Sigmoid colon (tissue), 7 donors: Measurements from ENCODE around the gene FAM3D. TPM values are rescaled to one million over a fixed set of nuclear protein-coding genes. Genes with fewer than 3 reads are reported as not detected.

Source experiments
- DNase-seq: peaks from one replicate; pipeline ENCODE4 v3.0.0-alpha.2; 2019
- H3K27ac ChIP-seq, 4 donors: fragments of 200-600 bp; sonication (generic); one replicate each; pipeline ENCODE4 v1.5.1; 2016 to 2019; ENCODE audit warnings: mild to moderate bottlenecking in 1 of 4
- H3K27me3 ChIP-seq, 3 donors: fragments of 200-600 bp; sonication (generic); one replicate each; pipeline ENCODE4 v1.5.1; 2019; ENCODE audit warnings: mild to moderate bottlenecking in 1 of 3
- H3K36me3 ChIP-seq, 4 donors: fragments of 200-600 bp; sonication (generic); one replicate each; pipeline ENCODE4 v1.5.1; 2016 to 2019
- H3K4me1 ChIP-seq, 4 donors: fragments of 200-600 bp; sonication (generic); one replicate each; pipeline ENCODE4 v1.5.1; 2017 to 2019
- H3K4me3 ChIP-seq, 4 donors: fragments of 200-600 bp; sonication (generic); one replicate each; pipeline ENCODE4 v1.5.1; 2017 to 2019; ENCODE audit warnings: mild to moderate bottlenecking in 2 of 4, moderate library complexity in 1 of 4
- H3K9me3 ChIP-seq, 4 donors: fragments of 200-600 bp in 3 of 4; sonication (generic) in 3 of 4; one replicate each; pipeline versions ENCODE4 v1.5.1 to v1.6.1; 2013 to 2019
- EP300 ChIP-seq, 4 donors: sonication (generic); formaldehyde crosslinking; IDR thresholded peaks; one replicate each; pipeline ENCODE4 v1.6.1; 2017; ENCODE audit warnings: antibody characterized with exemption in 4 of 4
- POLR2A ChIP-seq, 2 donors: fragments of 450-650 bp; IDR thresholded peaks; one replicate each; pipeline ENCODE4 v1.6.1; 2016; ENCODE audit warnings: antibody characterized with exemption in 2 of 2, mild to moderate bottlenecking in 2 of 2, moderate library complexity in 2 of 2
- POLR2AphosphoS5 ChIP-seq, 4 donors: sonication (generic); formaldehyde crosslinking; IDR thresholded peaks; one replicate each; pipeline ENCODE4 v1.6.1; 2017; ENCODE audit warnings: antibody characterized with exemption in 4 of 4
- WGBS, 2 donors: extraction: QIAGEN DNeasy Blood & Tissue Kit; methylation state at CpG; one replicate each; pipeline ENCODE4 v1.1.7; 2013; 5-methylcytosine and 5-hydroxymethylcytosine counted together
- intact Hi-C: fragments of 100-400 bp; cut with DNase I; formaldehyde crosslinking; loops from one replicate; pipeline ENCODE4 v1.15.1; 2023
- polyA plus RNA-seq, 3 donors: library from polyadenylated mRNA; stranded (reverse); fragments of 200-250 nt; gene quantifications; one replicate each; pipeline ENCODE4 v1.2.3, GENCODE V29; 2013
- total RNA-seq, 4 donors: library from RNA; depleted of rRNA; stranded (reverse); fragments of >200 nt; gene quantifications; one replicate each; pipeline ENCODE4 v1.1.0, GENCODE V29; 2016
- TF ChIP-seq, protein P1 (sequence below), 4 experiments: fragments of 450-650 bp in 3 of 4; fragments of 200-600 bp in 1 of 4; IDR thresholded peaks; one replicate each; pipeline ENCODE4 v1.5.1; 2016 to 2019; ENCODE audit warnings: antibody characterized with exemption in 4 of 4, mild to moderate bottlenecking in 3 of 4, moderate library complexity in 2 of 4
- donor health status: healthy with polysubstance abuse.
- donor health status: Bipolar disorder and iron deficiency.
- donor health status: healthy.

FAM3D gene
- total and polyA plus RNA-seq, 7 donors: 0.36 to 477 (median 215) TPM; not detected in 2

DNA sequence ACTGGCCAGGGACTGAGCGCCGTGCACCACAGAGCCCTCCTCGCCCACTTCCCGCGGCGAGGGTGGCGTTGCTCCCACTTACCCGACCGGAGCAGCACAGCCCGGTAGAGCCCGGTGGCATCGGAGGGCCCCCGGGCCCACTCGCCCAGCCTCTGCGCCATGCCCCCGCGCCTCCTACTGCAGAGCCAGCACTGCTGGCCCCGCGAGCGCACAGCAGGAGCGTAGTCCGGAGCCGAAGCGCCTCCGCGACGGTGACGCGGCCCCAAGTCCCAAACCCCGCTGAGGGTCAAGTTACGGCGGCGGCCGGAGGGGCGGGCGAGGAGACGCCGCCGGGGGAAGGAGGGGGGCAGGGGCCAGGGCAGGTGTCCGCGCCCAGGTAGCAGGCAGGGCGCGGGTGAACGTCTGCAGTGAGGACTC lies 79.8 kb downstream of the FAM3D start:
- no peak for DNase-seq
- peaks cover 5 to 26% (median 12%) of the 10 kb centered on the region in 3 donors for H3K27me3 ChIP-seq
- WGBS, 2 donors: 10 to 11% methylated on average over 44 of the region's 44 CpGs
- intact Hi-C loops: no loop called here
- no peak for TF ChIP-seq POLR2A (IDR thresholded peaks at IDR 0.05)
- TF ChIP-seq, protein P1, sequence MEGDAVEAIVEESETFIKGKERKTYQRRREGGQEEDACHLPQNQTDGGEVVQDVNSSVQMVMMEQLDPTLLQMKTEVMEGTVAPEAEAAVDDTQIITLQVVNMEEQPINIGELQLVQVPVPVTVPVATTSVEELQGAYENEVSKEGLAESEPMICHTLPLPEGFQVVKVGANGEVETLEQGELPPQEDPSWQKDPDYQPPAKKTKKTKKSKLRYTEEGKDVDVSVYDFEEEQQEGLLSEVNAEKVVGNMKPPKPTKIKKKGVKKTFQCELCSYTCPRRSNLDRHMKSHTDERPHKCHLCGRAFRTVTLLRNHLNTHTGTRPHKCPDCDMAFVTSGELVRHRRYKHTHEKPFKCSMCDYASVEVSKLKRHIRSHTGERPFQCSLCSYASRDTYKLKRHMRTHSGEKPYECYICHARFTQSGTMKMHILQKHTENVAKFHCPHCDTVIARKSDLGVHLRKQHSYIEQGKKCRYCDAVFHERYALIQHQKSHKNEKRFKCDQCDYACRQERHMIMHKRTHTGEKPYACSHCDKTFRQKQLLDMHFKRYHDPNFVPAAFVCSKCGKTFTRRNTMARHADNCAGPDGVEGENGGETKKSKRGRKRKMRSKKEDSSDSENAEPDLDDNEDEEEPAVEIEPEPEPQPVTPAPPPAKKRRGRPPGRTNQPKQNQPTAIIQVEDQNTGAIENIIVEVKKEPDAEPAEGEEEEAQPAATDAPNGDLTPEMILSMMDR (IDR thresholded peaks at IDR 0.05): no peak
- no peak for TF ChIP-seq EP300 (IDR thresholded peaks at IDR 0.05)
- TF ChIP-seq POLR2AphosphoS5 (IDR thresholded peaks at IDR 0.05): no peak
- peak overlapping the region in 1 of 4 donors; percentile 17 for H3K4me3 ChIP-seq
- no peak overlapping the region for H3K27ac ChIP-seq
- H3K9me3 ChIP-seq: no peaks in the 10 kb centered on the region
- H3K36me3 ChIP-seq: no peaks in the 10 kb centered on the region
- H3K4me1 ChIP-seq: peaks cover 0 to 23% (median 21%) of the 10 kb centered on the region in 4 donors

DNA sequence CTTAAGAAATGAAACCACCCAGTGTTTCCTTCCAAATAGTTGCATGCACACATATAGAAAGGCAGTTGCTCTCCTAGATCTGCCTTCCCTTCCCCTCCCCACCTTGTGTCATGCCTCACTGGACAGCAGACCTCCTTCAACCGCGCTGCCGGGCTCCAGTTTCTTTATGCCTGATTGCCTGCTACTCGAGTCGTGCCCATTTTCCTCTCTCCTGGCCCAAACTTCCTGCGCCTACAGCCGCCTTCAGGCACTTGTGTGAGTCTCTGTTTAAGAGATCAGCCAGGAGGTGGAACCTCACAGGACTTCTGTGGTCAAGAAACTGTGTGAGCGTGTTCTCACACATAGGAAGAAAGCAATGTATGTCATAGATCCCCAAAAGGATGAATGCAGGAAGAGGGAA lies 80.6 kb downstream of the FAM3D start:
- Histone ChIP-seq H3K4me1 (peaks cover 0 to 23% (median 21%) of the 10 kb centered on the region in 4 donors), H3K27ac (peak overlapping the region in 3 of 4 donors; percentile 76 to 82 (median 77)), H3K36me3 (no peaks in the 10 kb centered on the region), H3K4me3 (peak overlapping the region in 3 of 4 donors; percentile 55 to 59 (median 56)), H3K27me3 (peaks cover 5 to 26% (median 12%) of the 10 kb centered on the region in 3 donors), H3K9me3 (no peaks in the 10 kb centered on the region)
- TF ChIP-seq EP300 (IDR thresholded peaks at IDR 0.05) (no peak), POLR2AphosphoS5 (IDR thresholded peaks at IDR 0.05) (no peak), POLR2A (IDR thresholded peaks at IDR 0.05) (no peak)
- TF ChIP-seq, protein P1 (IDR thresholded peaks at IDR 0.05): no peak
- 34 to 36% methylated on average over 8 of the region's 8 CpGs for WGBS, 2 donors
- intact Hi-C loops: no loop called here
- DNase-seq: no peak

DNA sequence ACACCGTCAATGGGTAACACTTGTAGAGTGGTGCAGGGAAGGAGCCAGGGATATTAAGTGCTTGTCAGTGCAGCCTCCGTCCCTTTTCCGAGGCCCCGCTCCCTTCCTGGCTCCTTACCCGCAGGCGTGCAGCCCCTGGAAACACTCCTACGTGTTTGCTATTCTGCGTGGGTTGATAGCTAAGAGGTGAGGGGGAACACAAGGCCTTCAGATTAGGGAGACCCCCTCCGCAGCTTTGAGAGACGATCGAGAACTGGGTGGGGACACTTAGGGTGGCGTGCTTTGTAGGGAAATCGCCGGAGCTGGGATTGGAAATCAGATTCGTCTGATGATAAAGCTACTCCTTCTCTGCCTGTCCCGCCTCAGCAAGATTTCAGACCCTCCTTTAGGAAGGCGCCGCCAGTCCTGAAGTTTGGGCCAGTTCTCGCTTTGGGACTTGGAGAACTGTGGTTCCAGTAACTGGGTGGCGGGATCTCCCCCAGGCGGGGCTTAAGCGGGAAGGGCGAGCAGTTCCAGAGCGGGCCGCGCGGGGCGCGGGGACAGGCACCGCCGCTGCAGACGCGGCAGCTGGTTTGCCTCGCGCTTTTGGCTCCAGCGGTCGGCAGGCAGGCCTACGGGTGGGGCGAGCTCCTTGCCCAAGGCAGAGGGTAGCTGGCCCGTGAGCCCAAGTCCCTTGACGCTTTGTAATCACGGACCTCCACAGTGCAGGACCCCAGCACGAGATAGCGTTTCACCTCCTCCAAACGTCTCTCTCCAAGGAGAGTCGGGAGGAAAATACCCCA lies 81.4 kb downstream of the FAM3D start:
- peak overlapping the region; percentile 36 to 59 (median 56) for H3K4me3 ChIP-seq
- no peaks in the 10 kb centered on the region for H3K36me3 ChIP-seq
- no peaks in the 10 kb centered on the region for H3K9me3 ChIP-seq
- intact Hi-C loops: no loop called here
- WGBS, 2 donors: 5 to 6% methylated on average over 46 of the region's 46 CpGs
- H3K27ac ChIP-seq: peak overlapping the region; percentile 76 to 82 (median 78)
- peaks cover 0 to 23% (median 21%) of the 10 kb centered on the region in 4 donors for H3K4me1 ChIP-seq
- DNase-seq: peak; percentile 93
- H3K27me3 ChIP-seq: peaks cover 5 to 26% (median 12%) of the 10 kb centered on the region in 3 donors
- TF ChIP-seq POLR2AphosphoS5 (IDR thresholded peaks at IDR 0.05) (peak; percentile 40 to 71 (median 63)), POLR2A (IDR thresholded peaks at IDR 0.05) (no peak), EP300 (IDR thresholded peaks at IDR 0.05) (peak in 1 of 4 donors; percentile 61)
- TF ChIP-seq, protein P1 (IDR thresholded peaks at IDR 0.05): peak; percentile 73 to 95 (median 86)

DNA sequence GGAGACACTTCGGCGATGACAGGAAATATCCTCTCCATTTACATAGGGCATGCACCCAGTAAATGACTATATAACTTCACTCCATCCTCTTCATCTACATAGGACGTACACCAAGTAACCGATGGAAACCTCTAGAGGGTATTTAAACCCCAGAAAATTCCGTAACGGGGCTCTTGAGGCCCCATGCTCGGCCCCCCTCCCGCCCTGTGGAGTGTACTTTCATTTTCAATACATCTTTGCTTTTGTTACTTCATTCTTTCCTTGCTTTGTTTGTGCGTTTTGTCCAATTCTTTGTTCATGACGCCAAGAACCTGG lies 81.9 kb downstream of the FAM3D start:
- Histone ChIP-seq H3K4me1 (peaks cover 0 to 23% (median 21%) of the 10 kb centered on the region in 4 donors), H3K9me3 (no peaks in the 10 kb centered on the region), H3K36me3 (no peaks in the 10 kb centered on the region), H3K27ac (peak overlapping the region; percentile 76 to 82 (median 78)), H3K27me3 (peaks cover 5 to 26% (median 12%) of the 10 kb centered on the region in 3 donors), H3K4me3 (peak overlapping the region; percentile 36 to 59 (median 56))
- TF ChIP-seq POLR2AphosphoS5 (IDR thresholded peaks at IDR 0.05): peak in 1 of 4 donors; percentile 34
- TF ChIP-seq, protein P1 (IDR thresholded peaks at IDR 0.05): no peak
- no peak for TF ChIP-seq POLR2A (IDR thresholded peaks at IDR 0.05)
- peak in 1 of 4 donors; percentile 40 for TF ChIP-seq EP300 (IDR thresholded peaks at IDR 0.05)
- intact Hi-C loops: no loop called here
- no peak for DNase-seq
- WGBS, 2 donors: 37% methylated on average over 10 of the region's 10 CpGs

Other genes with a start within 250 kb of the FAM3D start
- 100 to 1,000 TPM in 2 of 4 donors, 10 to 100 TPM in 2; 92.0 to 105 (median 98.9) TPM for gene PDHB, start 232.9 kb downstream of the FAM3D start, total RNA-seq
- 100 to 1,000 TPM in 2 of 3 donors, 10 to 100 TPM in 1; 69.4 to 120 (median 111) TPM for gene PDHB, start 232.9 kb downstream of the FAM3D start, polyA plus RNA-seq
- gene KCTD6, start 174.7 kb downstream of the FAM3D start, total RNA-seq: 10 to 100 TPM; 11.0 to 25.3 (median 17.7) TPM
- gene KCTD6, start 174.7 kb downstream of the FAM3D start, polyA plus RNA-seq: 10 to 100 TPM in 1 of 3 donors, 1 to 10 TPM in 2; 4.6 to 12.0 (median 6.0) TPM
- 10 to 100 TPM; 26.0 to 35.8 (median 30.5) TPM for gene ACOX2, start 129.6 kb downstream of the FAM3D start, total RNA-seq
- 10 to 100 TPM in 2 of 3 donors, 1 to 10 TPM in 1; 6.9 to 18.0 (median 14.2) TPM for gene ACOX2, start 129.6 kb downstream of the FAM3D start, polyA plus RNA-seq
- 10 to 100 TPM; 26.3 to 56.7 (median 33.9) TPM for gene FAM107A, start 89.4 kb downstream of the FAM3D start, total RNA-seq
- 10 to 100 TPM; 10.9 to 36.6 (median 18.1) TPM for gene FAM107A, start 89.4 kb downstream of the FAM3D start, polyA plus RNA-seq